ENCODE results near the gene KRTAP10-6.
"Not testable (repeated sequence)": the region's sequence is repeated elsewhere in the genome, so short reads cannot be mapped to it uniquely, and the experiment has no call there.

Gene KRTAP10-6

GRCh38 chr21:44598061-44598460, 5.8 kb upstream of the KRTAP10-6 start:
- no peak for DNase-seq (ENCODE audit: low read depth)
- H3K4me3 ChIP-seq (ENCODE audit: low read depth, low read length), result no peak overlapping the region
- no peak for TF ChIP-seq CTCF (IDR thresholded peaks at IDR 0.05; ENCODE audit: low read depth, low read length, missing control alignments)

DNA sequence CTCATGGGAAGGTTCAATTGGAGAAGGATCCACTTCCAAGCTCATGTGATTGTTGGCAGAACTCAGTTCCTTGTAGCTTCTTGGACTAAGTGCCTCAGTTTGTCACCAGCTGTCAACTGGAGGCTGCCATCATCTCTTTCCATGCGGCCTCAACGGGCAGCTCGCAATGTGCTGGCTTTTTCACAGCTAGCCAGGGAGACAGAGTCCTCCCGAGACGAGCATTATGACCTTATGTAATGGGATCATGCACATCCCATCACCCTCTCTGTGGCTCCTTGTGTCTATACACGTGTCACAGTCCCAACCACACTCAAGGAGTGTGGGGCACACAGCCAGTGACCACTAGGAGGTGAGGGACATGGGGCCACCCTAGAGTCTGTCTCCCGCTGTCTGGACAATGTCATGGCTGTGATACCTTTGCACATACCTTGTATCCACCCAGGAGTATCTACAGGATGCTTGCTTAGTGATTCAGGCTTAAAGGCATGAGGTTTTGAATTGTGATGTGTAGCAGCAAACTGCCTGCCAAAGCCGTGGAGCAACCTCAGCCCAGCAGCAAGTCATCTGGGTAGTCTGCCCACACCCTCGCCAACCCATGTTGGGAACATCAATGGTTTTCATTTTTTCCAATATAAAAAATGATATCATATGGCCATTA, 3.9 kb upstream of the KRTAP10-6 start:
- no peak for DNase-seq (ENCODE audit: low read depth)
- H3K4me3 ChIP-seq (ENCODE audit: low read depth, low read length), result no peak overlapping the region
- no peak for TF ChIP-seq CTCF (IDR thresholded peaks at IDR 0.05; ENCODE audit: low read depth, low read length, missing control alignments)

GRCh38 chr21:44595524-44595923, 3.2 kb upstream of the KRTAP10-6 start:
- DNase-seq (ENCODE audit: low read depth), result no peak
- TF ChIP-seq CTCF (IDR thresholded peaks at IDR 0.05; ENCODE audit: low read depth, low read length, missing control alignments), result no peak
- no peak overlapping the region for H3K4me3 ChIP-seq (ENCODE audit: low read depth, low read length)

DNA sequence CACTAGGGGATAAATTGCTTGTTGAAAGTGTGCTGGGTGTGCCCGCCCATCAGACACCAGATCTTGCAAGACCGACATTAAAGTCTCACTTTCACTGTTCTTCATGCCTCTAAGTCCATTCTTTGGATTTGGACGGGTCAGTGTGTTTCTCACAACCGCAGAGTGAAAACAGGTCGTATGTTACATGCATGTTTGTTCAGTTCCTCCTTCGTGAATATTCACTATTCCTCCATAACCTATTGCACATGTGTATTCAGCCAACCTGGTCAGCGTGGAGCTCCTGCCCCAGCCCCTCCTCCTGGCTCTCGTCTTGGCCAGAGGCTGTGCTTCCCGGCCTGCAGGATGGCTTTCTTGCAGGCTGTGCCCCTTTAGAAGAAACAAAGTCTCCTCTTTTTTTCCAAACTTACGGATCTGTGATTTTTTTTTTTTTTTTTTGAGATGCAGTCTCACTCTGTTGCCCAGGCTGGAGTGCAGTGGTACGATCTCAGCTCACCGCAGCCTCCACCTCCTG, 2.2 kb upstream of the KRTAP10-6 start:
- DNase-seq (ENCODE audit: low read depth), result no peak
- TF ChIP-seq CTCF (IDR thresholded peaks at IDR 0.05; ENCODE audit: low read depth, low read length, missing control alignments), result no peak
- no peak overlapping the region for H3K4me3 ChIP-seq (ENCODE audit: low read depth, low read length)

GRCh38 chr21:44593598-44594405, 1.5 kb upstream of the KRTAP10-6 start:
- H3K4me3 ChIP-seq (ENCODE audit: low read depth, low read length), result no peak overlapping the region
- DNase-seq (ENCODE audit: low read depth), result no peak
- no peak for TF ChIP-seq CTCF (IDR thresholded peaks at IDR 0.05; ENCODE audit: low read depth, low read length, missing control alignments)

- not testable (repeated sequence) for DNase-seq (ENCODE audit: low read depth)
Observed at GRCh38 chr21:44591801-44592130, 539 bp downstream of the KRTAP10-6 start.

DNA sequence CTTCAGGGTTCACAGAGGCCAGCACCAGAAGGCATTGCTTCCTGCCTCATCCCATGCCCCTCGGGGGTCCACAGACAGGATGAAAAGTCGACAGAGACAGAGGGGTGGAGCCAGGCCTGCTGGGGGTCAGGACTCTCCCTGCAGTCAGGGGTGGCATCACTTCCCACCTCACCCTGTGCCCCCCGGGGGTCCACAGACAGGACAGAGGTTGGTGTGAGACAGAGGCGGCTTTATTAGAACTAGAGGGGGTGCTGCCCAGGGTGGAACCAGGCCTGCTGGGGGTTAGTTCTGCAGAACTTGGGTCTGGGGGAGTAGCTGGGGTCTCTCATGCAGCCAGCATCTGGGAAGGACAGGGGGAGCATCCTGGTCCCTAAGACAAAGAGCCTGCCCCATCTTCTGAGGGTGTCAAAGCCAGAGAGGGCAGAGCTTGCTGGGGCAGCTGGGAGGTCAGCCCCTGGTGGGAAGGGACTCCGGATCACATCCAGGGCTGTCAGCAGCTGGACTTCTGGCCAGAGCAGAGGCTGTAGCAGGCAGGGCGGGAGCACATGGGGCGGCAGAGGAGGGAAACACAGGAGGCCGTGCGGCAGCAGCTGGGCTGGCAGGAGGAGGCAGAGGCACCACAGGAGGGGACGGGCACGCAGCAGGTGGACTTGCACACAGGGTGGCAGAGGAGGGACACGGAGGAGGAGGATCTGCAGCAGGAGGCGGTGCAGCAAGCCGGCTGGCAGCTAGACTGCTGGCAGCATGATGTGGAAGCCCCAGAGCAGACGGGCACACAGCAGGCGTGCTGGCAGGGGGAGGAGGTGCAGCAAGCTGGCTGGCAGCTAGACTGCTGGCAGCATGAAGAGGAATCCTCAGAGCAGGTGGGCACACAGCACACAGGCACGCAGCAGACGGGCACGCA, 1.2 kb downstream of the KRTAP10-6 start:
- H3K4me3 ChIP-seq (ENCODE audit: low read depth, low read length); DNase-seq (ENCODE audit: low read depth): not testable (repeated sequence)

More at GRCh38 chr21:44591801-44592130, 539 bp downstream of the KRTAP10-6 start:
- not testable (repeated sequence) for H3K4me3 ChIP-seq (ENCODE audit: low read depth, low read length)

All from GM12864 (cell line).